Measurements from ENCODE around the gene CAMTA1. TPM values are rescaled to one million over a fixed set of nuclear protein-coding genes. Genes with fewer than 3 reads are reported as not detected.

CAMTA1 gene
- total RNA-seq, 1 experiment from 2014 or later: 69.5 TPM

DNA sequence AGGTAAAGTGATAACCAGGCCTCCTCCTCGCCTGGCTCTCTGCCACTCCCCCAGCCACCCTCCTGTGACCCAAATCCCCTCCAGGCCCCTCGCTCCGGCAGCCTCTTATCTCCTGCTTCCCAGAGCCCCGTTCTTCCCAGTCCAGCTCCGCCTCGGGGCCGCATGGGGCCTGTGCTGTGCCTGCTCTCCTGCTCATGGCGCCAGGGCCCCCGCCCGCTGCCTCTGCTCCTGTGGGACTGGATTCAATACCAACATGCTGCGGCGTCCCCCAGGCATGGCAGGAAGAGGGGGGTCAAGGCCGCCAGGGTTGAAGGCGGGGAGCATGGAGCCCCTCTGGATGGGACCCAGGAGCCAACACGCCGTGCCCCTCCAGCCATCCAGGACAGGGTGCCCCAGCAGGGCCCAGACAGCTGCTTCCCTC is 772.8 kb downstream of the CAMTA1 start:
- ChIA-PET CTCF (no interaction called here), RAD21 (ENCODE audit: low non-redundant PET in 1 of 2, low total read pairs in 2 of 2, uncharacterized antibody in 2 of 2, unreplicated experiment in 2 of 2) (no interaction called here), POLR2A (no interaction called here)
- TF ChIP-seq POLR2AphosphoS5 (IDR thresholded peaks at IDR 0.05; ENCODE audit: low read depth, low read length) (no peak), SP1 (IDR thresholded peaks at IDR 0.05; ENCODE audit: low read depth) (no peak), CBX3 (IDR thresholded peaks at IDR 0.05; ENCODE audit: low read depth) (no peak), FOSL1 (IDR thresholded peaks at IDR 0.05; ENCODE audit: low read depth) (no peak)
- TF ChIP-seq, protein P1, sequence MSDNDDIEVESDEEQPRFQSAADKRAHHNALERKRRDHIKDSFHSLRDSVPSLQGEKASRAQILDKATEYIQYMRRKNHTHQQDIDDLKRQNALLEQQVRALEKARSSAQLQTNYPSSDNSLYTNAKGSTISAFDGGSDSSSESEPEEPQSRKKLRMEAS (IDR thresholded peaks at IDR 0.05): no peak
- H3K9me2 ChIP-seq (ENCODE audit: insufficient read depth): no peaks in the 10 kb centered on the region
- no peak for ATAC-seq
- intact Hi-C loops (cut with micrococcal nuclease): no loop called here
- no peaks in the 10 kb centered on the region for H4K20me1 ChIP-seq (ENCODE audit: insufficient read depth)
- DNase-seq (ENCODE audit: low read depth, low spot score): no peak
- no peaks in the 10 kb centered on the region for H3K36me3 ChIP-seq (ENCODE audit: control insufficient read depth in 1 of 2, insufficient read depth in 2 of 2, low read length in 2 of 2)
- no peak overlapping the region for H3K27ac ChIP-seq (ENCODE audit: low read depth, low read length)
- H3K4me3 ChIP-seq (replicated peaks in 1 of 2; ENCODE audit: low read depth in 1 of 2, low read length in 2 of 2): no peak overlapping the region
- H3K9ac ChIP-seq (ENCODE audit: low read length): no peak overlapping the region
- H3K27me3 ChIP-seq (ENCODE audit: insufficient read depth, low read length): no peaks in the 10 kb centered on the region
- no TSS peak for BruUV-seq (replicated peaks)
- peaks cover 0 to 8% of the 10 kb centered on the region in 2 experiments; a peak in 2 of 4 replicates for H3K4me1 ChIP-seq (ENCODE audit: control insufficient read depth in 1 of 2, insufficient read depth in 2 of 2, low read length in 2 of 2)
- no peak overlapping the region for H3K4me2 ChIP-seq (ENCODE audit: low read length)
- H2AFZ ChIP-seq (ENCODE audit: low read depth, low read length, poor library complexity, severe bottlenecking): no peak overlapping the region
- H3K79me2 ChIP-seq (ENCODE audit: insufficient read depth, low read length): no peaks in the 10 kb centered on the region
- H3K9me3 ChIP-seq (ENCODE audit: control insufficient read depth in 1 of 2, insufficient read depth in 1 of 2, low read depth in 1 of 2, low read length in 2 of 2): no peaks in the 10 kb centered on the region

DNA sequence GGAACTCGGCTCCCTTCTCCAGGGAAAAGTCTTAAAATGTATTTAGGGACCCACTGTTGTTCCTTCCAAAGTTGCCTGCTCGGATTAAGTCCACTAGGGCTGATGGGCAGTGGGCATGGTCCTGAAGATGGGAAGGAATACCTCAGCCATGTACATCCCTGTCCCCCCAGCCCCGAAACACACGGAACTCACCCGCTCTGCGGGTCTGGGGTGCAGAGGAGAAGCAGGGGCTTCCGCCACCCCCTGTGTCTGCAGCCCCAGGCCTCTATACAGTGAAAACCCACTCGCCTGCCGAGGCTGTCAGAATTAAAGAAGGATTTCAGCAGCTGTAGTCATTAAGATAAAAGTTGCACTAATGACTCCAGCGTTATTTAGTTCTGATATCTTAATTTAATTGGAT is 773.2 kb downstream of the CAMTA1 start:
- H3K4me3 ChIP-seq (replicated peaks in 1 of 2; ENCODE audit: low read depth in 1 of 2, low read length in 2 of 2): no peak overlapping the region
- H3K79me2 ChIP-seq (ENCODE audit: insufficient read depth, low read length): no peaks in the 10 kb centered on the region
- RAD21 ChIA-PET (ENCODE audit: low non-redundant PET in 1 of 2, low total read pairs in 2 of 2, uncharacterized antibody in 2 of 2, unreplicated experiment in 2 of 2): no interaction called here
- no peak overlapping the region for H2AFZ ChIP-seq (ENCODE audit: low read depth, low read length, poor library complexity, severe bottlenecking)
- no peaks in the 10 kb centered on the region for H3K9me2 ChIP-seq (ENCODE audit: insufficient read depth)
- CTCF ChIA-PET: no interaction called here
- no peaks in the 10 kb centered on the region for H4K20me1 ChIP-seq (ENCODE audit: insufficient read depth)
- TF ChIP-seq RAD21 (IDR thresholded peaks at IDR 0.05; ENCODE audit: low read depth) (no peak), ZNF274 (IDR thresholded peaks at IDR 0.05; ENCODE audit: low read depth, low read length) (no peak), ELF1 (IDR thresholded peaks at IDR 0.05; ENCODE audit: borderline replicate concordance, low read depth) (no peak), CEBPB (IDR thresholded peaks at IDR 0.05; ENCODE audit: low read depth) (no peak), TCF7L2 (IDR thresholded peaks at IDR 0.05; ENCODE audit: borderline replicate concordance, extremely low read depth, insufficient read depth, insufficient read length) (no peak), SRF (IDR thresholded peaks at IDR 0.05; ENCODE audit: low read depth) (no peak), POLR2A (IDR thresholded peaks at IDR 0.05; ENCODE audit: borderline replicate concordance, extremely low read depth, insufficient read depth, insufficient read length) (no peak), EZH2phosphoT487 (IDR thresholded peaks at IDR 0.05; ENCODE audit: borderline replicate concordance) (no peak), YY1 (IDR thresholded peaks at IDR 0.05; ENCODE audit: extremely low read depth, insufficient replicate concordance, low read depth, low read length) (no peak), FOSL1 (IDR thresholded peaks at IDR 0.05; ENCODE audit: low read depth) (no peak), EGR1 (IDR thresholded peaks at IDR 0.05; ENCODE audit: low read depth) (no peak), POLR2AphosphoS5 (IDR thresholded peaks at IDR 0.05; ENCODE audit: low read depth, low read length) (no peak)
- TF ChIP-seq, protein P1 (IDR thresholded peaks at IDR 0.05): no peak
- TF ChIP-seq, protein P2, sequence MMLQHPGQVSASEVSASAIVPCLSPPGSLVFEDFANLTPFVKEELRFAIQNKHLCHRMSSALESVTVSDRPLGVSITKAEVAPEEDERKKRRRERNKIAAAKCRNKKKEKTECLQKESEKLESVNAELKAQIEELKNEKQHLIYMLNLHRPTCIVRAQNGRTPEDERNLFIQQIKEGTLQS (IDR thresholded peaks at IDR 0.05): no peak
- TF ChIP-seq, protein P3, sequence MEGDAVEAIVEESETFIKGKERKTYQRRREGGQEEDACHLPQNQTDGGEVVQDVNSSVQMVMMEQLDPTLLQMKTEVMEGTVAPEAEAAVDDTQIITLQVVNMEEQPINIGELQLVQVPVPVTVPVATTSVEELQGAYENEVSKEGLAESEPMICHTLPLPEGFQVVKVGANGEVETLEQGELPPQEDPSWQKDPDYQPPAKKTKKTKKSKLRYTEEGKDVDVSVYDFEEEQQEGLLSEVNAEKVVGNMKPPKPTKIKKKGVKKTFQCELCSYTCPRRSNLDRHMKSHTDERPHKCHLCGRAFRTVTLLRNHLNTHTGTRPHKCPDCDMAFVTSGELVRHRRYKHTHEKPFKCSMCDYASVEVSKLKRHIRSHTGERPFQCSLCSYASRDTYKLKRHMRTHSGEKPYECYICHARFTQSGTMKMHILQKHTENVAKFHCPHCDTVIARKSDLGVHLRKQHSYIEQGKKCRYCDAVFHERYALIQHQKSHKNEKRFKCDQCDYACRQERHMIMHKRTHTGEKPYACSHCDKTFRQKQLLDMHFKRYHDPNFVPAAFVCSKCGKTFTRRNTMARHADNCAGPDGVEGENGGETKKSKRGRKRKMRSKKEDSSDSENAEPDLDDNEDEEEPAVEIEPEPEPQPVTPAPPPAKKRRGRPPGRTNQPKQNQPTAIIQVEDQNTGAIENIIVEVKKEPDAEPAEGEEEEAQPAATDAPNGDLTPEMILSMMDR (IDR thresholded peaks at IDR 0.05 in 2 of 3, conservative IDR thresholded peaks at IDR 0.05 in 1 of 3; ENCODE audit: borderline replicate concordance in 1 of 3, insufficient read depth in 1 of 3, low read depth in 2 of 3, low read length in 2 of 3): no peak
- no peak overlapping the region for H3K4me2 ChIP-seq (ENCODE audit: low read length)
- DNase-seq (ENCODE audit: low read depth, low spot score) (no peak), ATAC-seq (no peak)
- intact Hi-C loops (cut with micrococcal nuclease): no loop called here
- POLR2A ChIA-PET: no interaction called here
- peaks cover 0 to 8% of the 10 kb centered on the region in 2 experiments; a peak in 2 of 4 replicates for H3K4me1 ChIP-seq (ENCODE audit: control insufficient read depth in 1 of 2, insufficient read depth in 2 of 2, low read length in 2 of 2)
- no peak overlapping the region for H3K9ac ChIP-seq (ENCODE audit: low read length)
- no peak overlapping the region for H3K27ac ChIP-seq (ENCODE audit: low read depth, low read length)
- H3K36me3 ChIP-seq (ENCODE audit: control insufficient read depth in 1 of 2, insufficient read depth in 2 of 2, low read length in 2 of 2): no peaks in the 10 kb centered on the region
- H3K27me3 ChIP-seq (ENCODE audit: insufficient read depth, low read length): no peaks in the 10 kb centered on the region
- no peaks in the 10 kb centered on the region for H3K9me3 ChIP-seq (ENCODE audit: control insufficient read depth in 1 of 2, insufficient read depth in 1 of 2, low read depth in 1 of 2, low read length in 2 of 2)
- no TSS peak for BruUV-seq (replicated peaks)

All from HCT116 (cell line).